ENCODE measurements around the gene CDK14. TPM values are rescaled to one million over a fixed set of nuclear protein-coding genes. Genes with fewer than 3 reads are reported as not detected.

Gene CDK14
- total RNA-seq, 4 donors from 2014 or later = 22.2 to 36.3 (median 28.6) TPM

DNA sequence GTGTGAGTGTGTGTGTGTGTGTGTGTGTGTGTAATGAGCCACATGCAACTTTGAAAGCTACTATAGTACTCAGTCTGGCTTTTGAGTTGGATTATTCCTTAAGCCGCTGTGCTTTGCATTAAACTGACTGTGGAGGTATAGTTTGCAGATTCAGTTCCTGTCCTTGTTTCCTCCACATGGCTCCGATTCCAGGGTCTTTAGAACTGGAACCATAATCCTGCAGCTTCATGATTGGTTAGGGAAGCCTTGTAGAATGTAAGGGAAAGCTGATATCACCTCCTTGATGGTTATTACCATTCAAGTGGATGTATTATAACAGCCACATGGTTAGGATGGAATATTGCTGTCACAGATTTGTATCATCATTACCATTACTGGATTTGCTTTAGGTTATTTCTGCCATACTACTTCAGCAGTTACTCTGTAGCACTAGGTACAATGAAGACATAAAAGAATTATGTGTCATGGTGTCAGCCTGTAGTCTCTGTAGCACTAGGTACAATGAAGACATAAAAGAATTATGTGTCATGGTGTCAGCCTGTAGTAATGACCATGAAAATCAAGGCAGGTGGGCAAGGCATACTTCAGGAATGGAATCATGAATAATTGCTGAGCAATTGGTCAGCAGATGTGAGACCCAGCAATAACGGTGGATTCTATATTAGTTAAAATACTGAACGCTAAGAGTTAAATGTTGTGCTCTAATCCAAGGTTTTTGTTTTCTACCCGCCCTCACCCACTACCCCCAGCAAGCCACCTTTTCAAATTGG, 393.1 kb downstream of the CDK14 start:
- WGBS, 2 donors = 91 to 94% methylated on average over 5 of the region's 5 CpGs
- Histone ChIP-seq H3K36me3 (no peaks in the 10 kb centered on the region), H3K27me3 (no peaks in the 10 kb centered on the region), H3K4me3 (no peak overlapping the region), H3K9me3 (no peaks in the 10 kb centered on the region), H3K4me1 (no peaks in the 10 kb centered on the region), H3K27ac (no peak overlapping the region)
- no peak for TF ChIP-seq POLR2A (IDR thresholded peaks at IDR 0.05)
- TF ChIP-seq EP300 (IDR thresholded peaks at IDR 0.05) = no peak
- TF ChIP-seq CTCF (IDR thresholded peaks at IDR 0.05) = no peak
- DNase-seq (ENCODE audit: low spot score in 2 of 2) = no peak

- H3K4me3 ChIP-seq = no peak overlapping the region
- H3K27me3 ChIP-seq = no peaks in the 10 kb centered on the region
- H3K9me3 ChIP-seq = no peaks in the 10 kb centered on the region
- no peak for DNase-seq (ENCODE audit: low spot score in 2 of 2)
- H3K27ac ChIP-seq = no peak overlapping the region
- 74 to 83% methylated on average over 2 of the region's 2 CpGs for WGBS, 2 donors
- no peaks in the 10 kb centered on the region for H3K36me3 ChIP-seq
- H3K4me1 ChIP-seq = no peaks in the 10 kb centered on the region
- TF ChIP-seq CTCF (IDR thresholded peaks at IDR 0.05) = no peak
- no peak for TF ChIP-seq EP300 (IDR thresholded peaks at IDR 0.05)
- TF ChIP-seq POLR2A (IDR thresholded peaks at IDR 0.05) = no peak
Measured at GRCh38 chr7:90994121-90994520, 398.0 kb downstream of the CDK14 start.

GRCh38 chr7:90994601-90995000, 398.5 kb downstream of the CDK14 start:
- WGBS, 2 donors = 82 to 92% methylated on average over 5 of the region's 5 CpGs
- H3K27me3 ChIP-seq = no peaks in the 10 kb centered on the region

DNA sequence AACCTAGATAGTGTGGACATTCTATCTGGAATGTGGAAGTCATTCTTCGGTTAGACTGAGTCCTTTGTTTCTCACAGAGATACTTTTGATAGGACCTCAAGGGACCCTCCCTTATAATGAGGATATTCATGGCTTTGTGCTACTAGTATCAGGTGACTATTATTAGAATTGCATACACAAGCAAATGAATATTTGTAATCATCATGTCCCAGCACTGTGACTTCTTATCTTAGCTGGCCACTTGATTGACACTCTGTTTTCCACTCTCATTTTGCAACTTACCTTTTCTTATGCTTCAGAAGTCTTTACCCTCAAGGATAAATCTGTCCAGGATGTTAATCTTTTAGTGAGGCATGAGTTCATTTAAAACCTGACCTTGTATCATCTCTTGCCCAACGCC, 399.9 kb downstream of the CDK14 start:
- Histone ChIP-seq H3K36me3 (no peaks in the 10 kb centered on the region), H3K4me1 (no peaks in the 10 kb centered on the region), H3K27me3 (no peaks in the 10 kb centered on the region), H3K9me3 (no peaks in the 10 kb centered on the region), H3K27ac (no peak overlapping the region), H3K4me3 (no peak overlapping the region)
- DNase-seq (ENCODE audit: low spot score in 2 of 2) = no peak
- TF ChIP-seq EP300 (IDR thresholded peaks at IDR 0.05) (no peak), POLR2A (IDR thresholded peaks at IDR 0.05) (no peak)
- 77 to 79% methylated on average over 2 of the region's 2 CpGs for WGBS, 2 donors

More at GRCh38 chr7:90994601-90995000, 398.5 kb downstream of the CDK14 start:
- Histone ChIP-seq H3K4me3 (no peak overlapping the region), H3K36me3 (no peaks in the 10 kb centered on the region), H3K9me3 (no peaks in the 10 kb centered on the region), H3K4me1 (no peaks in the 10 kb centered on the region), H3K27ac (no peak overlapping the region)
- DNase-seq (ENCODE audit: low spot score in 2 of 2) = no peak
- TF ChIP-seq POLR2A (IDR thresholded peaks at IDR 0.05) (no peak), CTCF (IDR thresholded peaks at IDR 0.05) (no peak), EP300 (IDR thresholded peaks at IDR 0.05) (no peak)

GRCh38 chr7:90999989-91000979, 404.2 kb downstream of the CDK14 start:
- no peak for DNase-seq (ENCODE audit: low spot score in 2 of 2)
- TF ChIP-seq POLR2A (IDR thresholded peaks at IDR 0.05) = no peak
- TF ChIP-seq CTCF (IDR thresholded peaks at IDR 0.05) = no peak
- no peak for TF ChIP-seq EP300 (IDR thresholded peaks at IDR 0.05)
- no peaks in the 10 kb centered on the region for H3K4me1 ChIP-seq
- H3K4me3 ChIP-seq = no peak overlapping the region
- no peak overlapping the region for H3K27ac ChIP-seq
- peaks cover 0 to 5% (median 0%) of the 10 kb centered on the region in 3 donors for H3K36me3 ChIP-seq
- no peaks in the 10 kb centered on the region for H3K9me3 ChIP-seq
- H3K27me3 ChIP-seq = no peaks in the 10 kb centered on the region
- WGBS, 2 donors = 70 to 71% methylated on average over 5 of the region's 5 CpGs
